Endodermal cell (in vitro differentiated cells): Measurements from ENCODE around the gene SETDB2. TPM values are rescaled to one million over a fixed set of nuclear protein-coding genes. Genes with fewer than 3 reads are reported as not detected.

ENCODE experiments used
- DNase-seq: peaks from one replicate; pipeline ENCODE4 v3.0.0-alpha.2; 2017
- H3K27ac ChIP-seq: 2 replicates; pipeline ENCODE4 v1.5.1; 2013; ENCODE audit warnings: mild to moderate bottlenecking, low read depth, low read length, moderate library complexity
- H3K27me3 ChIP-seq: 2 replicates; pipeline ENCODE4 v1.6.1; 2013; ENCODE audit warnings: mild to moderate bottlenecking, low read length, moderate library complexity; ENCODE audit not compliant: insufficient read depth, control insufficient read depth, poor library complexity, severe bottlenecking
- H3K36me3 ChIP-seq: 2 replicates; pipeline ENCODE4 v1.7.0; 2013; ENCODE audit warnings: mild to moderate bottlenecking, low read length, moderate library complexity; ENCODE audit not compliant: control insufficient read depth, insufficient read depth
- H3K4me1 ChIP-seq: one replicate; pipeline ENCODE4 v1.7.0; 2013; ENCODE audit warnings: low read length; ENCODE audit not compliant: control insufficient read depth, insufficient read depth
- H3K4me3 ChIP-seq: 2 replicates; pipeline ENCODE4 v1.5.1; 2013; ENCODE audit warnings: mild to moderate bottlenecking, low read length, moderate library complexity
- H3K9ac ChIP-seq: 2 replicates; pipeline ENCODE4 v1.6.1; 2013; ENCODE audit warnings: mild to moderate bottlenecking, low read length, moderate library complexity; ENCODE audit not compliant: poor library complexity, severe bottlenecking; ENCODE audit errors: extremely low read depth
- H3K9me3 ChIP-seq: 2 replicates; pipeline ENCODE4 v1.6.1; 2013; ENCODE audit warnings: mild to moderate bottlenecking, low read length, moderate library complexity; ENCODE audit not compliant: control insufficient read depth
- H3K27ac Mint-ChIP-seq: 2 replicates; pipeline ENCODE4 v1.8.0; 2020; ENCODE audit warnings: mixed read lengths
- H3K27me3 Mint-ChIP-seq: 2 replicates; pipeline ENCODE4 v1.8.0; 2021; ENCODE audit warnings: mild to moderate bottlenecking, mixed read lengths; ENCODE audit not compliant: insufficient read depth
- H3K36me3 Mint-ChIP-seq: 2 replicates; pipeline ENCODE4 v1.8.0; 2020; ENCODE audit warnings: low read depth, mixed read lengths
- H3K4me1 Mint-ChIP-seq: 2 replicates; pipeline ENCODE4 v1.8.0; 2020; ENCODE audit warnings: mixed read lengths
- H3K4me3 Mint-ChIP-seq: 2 replicates; pipeline ENCODE4 v1.8.0; 2020; ENCODE audit warnings: mild to moderate bottlenecking, moderate library complexity, mixed read lengths
- H3K9me3 Mint-ChIP-seq: 2 replicates; pipeline ENCODE4 v1.8.0; 2020; ENCODE audit warnings: mild to moderate bottlenecking, mixed read lengths
- CTCF ChIP-seq: fragments of 200-600 bp; sonication (generic); conservative IDR thresholded peaks from 2 replicates; pipeline ENCODE4 v1.5.0; 2021; ENCODE audit warnings: antibody characterized with exemption, mild to moderate bottlenecking
- WGBS, 2 experiments: methylation state at CpG; one replicate each; pipeline versions ENCODE4 v1.1.5 to v1.1.7; 2013; ENCODE audit warnings: missing lambda C conversion rate in 2 of 2, mixed read lengths in 1 of 2; ENCODE audit not compliant: insufficient coverage in 1 of 2, insufficient read length in 1 of 2; 5-methylcytosine and 5-hydroxymethylcytosine counted together
- total RNA-seq, 2 donors: library from RNA; stranded (reverse); fragmentation: NEBNext Ultra II Directional in 1 of 2; extraction: Animal tissue kit (Norgen Biotek cat#: 25700) in 1 of 2; gene quantifications; 2 replicates in 1 of 2; 3 replicates in 1 of 2; pipeline ENCODE4 v1.2.1, GENCODE V29; 2021

Gene SETDB2
- total RNA-seq, 2 donors from 2014 or later: 7.8 to 9.5 TPM

- H3K9me3 Mint-ChIP-seq: no peaks in the 10 kb centered on the region
- WGBS, 2 experiments: 91 to 93% methylated on average over 3 of the region's 3 CpGs
- no peak overlapping the region for H3K4me3 ChIP-seq
- H3K27me3 Mint-ChIP-seq: peaks cover 7% of the 10 kb centered on the region
- no peak overlapping the region for H3K27ac ChIP-seq
- no peak overlapping the region for H3K9ac ChIP-seq
- H3K27ac Mint-ChIP-seq: no peak overlapping the region
- H3K36me3 Mint-ChIP-seq: no peaks in the 10 kb centered on the region
- peaks cover 3% of the 10 kb centered on the region for H3K9me3 ChIP-seq
- DNase-seq: peak; percentile 48
- TF ChIP-seq CTCF: no peak
- peaks cover 3% of the 10 kb centered on the region for H3K4me1 Mint-ChIP-seq
- no peaks in the 10 kb centered on the region for H3K27me3 ChIP-seq
- no peaks in the 10 kb centered on the region for H3K36me3 ChIP-seq
- no peaks in the 10 kb centered on the region for H3K4me1 ChIP-seq
- no peak overlapping the region for H3K4me3 Mint-ChIP-seq
Measured at GRCh38 chr13:49409008-49409407, 35.1 kb upstream of the SETDB2 start.

GRCh38 chr13:49410006-49410405, 34.1 kb upstream of the SETDB2 start:
- Mint-ChIP-seq H3K27me3 (peaks cover 7% of the 10 kb centered on the region), H3K27ac (no peak overlapping the region), H3K36me3 (no peaks in the 10 kb centered on the region), H3K4me1 (peaks cover 3% of the 10 kb centered on the region), H3K9me3 (no peaks in the 10 kb centered on the region), H3K4me3 (no peak overlapping the region)
- Histone ChIP-seq H3K9me3 (peaks cover under 1% of the 10 kb centered on the region), H3K4me1 (no peaks in the 10 kb centered on the region), H3K36me3 (no peaks in the 10 kb centered on the region), H3K4me3 (no peak overlapping the region), H3K27ac (no peak overlapping the region), H3K9ac (no peak overlapping the region), H3K27me3 (no peaks in the 10 kb centered on the region)
- no peak for TF ChIP-seq CTCF
- no peak for DNase-seq
- WGBS, 2 experiments: 87 to 96% methylated on average over 3 to 4 of the region's 4 CpGs

- no peaks in the 10 kb centered on the region for H3K27me3 ChIP-seq
- no peak overlapping the region for H3K27ac Mint-ChIP-seq
- peaks cover 7% of the 10 kb centered on the region for H3K27me3 Mint-ChIP-seq
- H3K27ac ChIP-seq: no peak overlapping the region
- H3K4me3 ChIP-seq: no peak overlapping the region
- no peaks in the 10 kb centered on the region for H3K4me1 ChIP-seq
- H3K36me3 Mint-ChIP-seq: no peaks in the 10 kb centered on the region
- no peaks in the 10 kb centered on the region for H3K36me3 ChIP-seq
- TF ChIP-seq CTCF: no peak
- H3K9me3 ChIP-seq: no peaks in the 10 kb centered on the region
- peaks cover 3% of the 10 kb centered on the region for H3K4me1 Mint-ChIP-seq
- H3K4me3 Mint-ChIP-seq: no peak overlapping the region
- H3K9me3 Mint-ChIP-seq: no peaks in the 10 kb centered on the region
- H3K9ac ChIP-seq: no peak overlapping the region
- no peak for DNase-seq
Measured at GRCh38 chr13:49410477-49410876, 33.6 kb upstream of the SETDB2 start.
